COLO668 (cell line): ENCODE measurements around the gene NCBP3.
A peak's percentile ranks its signal among the peaks of the same experiment; 100 is the strongest.
"Not testable (repeated sequence)": the region's sequence is repeated elsewhere in the genome, so short reads cannot be mapped to it uniquely, and the experiment has no call there.

Experiments used
- DNase-seq: peaks from one replicate; lab custom pipeline; 2025; ENCODE audit not compliant: unreplicated experiment; lab: John Stamatoyannopoulos, UW

Gene NCBP3

GRCh38 chr17:3882276-3882675 lies 36.2 kb upstream of the NCBP3 start:
- no peak for DNase-seq

GRCh38 chr17:3880983-3881382 lies 34.9 kb upstream of the NCBP3 start:
- DNase-seq = no peak

- no peak for DNase-seq
These were observed 33.8 kb upstream of the NCBP3 start for GRCh38 chr17:3879591-3880417.

GRCh38 chr17:3879186-3879585 lies 33.1 kb upstream of the NCBP3 start:
- DNase-seq = peak; percentile 3

- DNase-seq = no peak
These were observed 31.2 kb upstream of the NCBP3 start for GRCh38 chr17:3877220-3877619.

GRCh38 chr17:3875317-3875716 lies 29.3 kb upstream of the NCBP3 start:
- DNase-seq = no peak

- DNase-seq = no peak
These were observed 27.8 kb upstream of the NCBP3 start for GRCh38 chr17:3873862-3874261.

GRCh38 chr17:3870871-3871306 lies 24.8 kb upstream of the NCBP3 start:
- DNase-seq = no peak

GRCh38 chr17:3867606-3868005 lies 21.6 kb upstream of the NCBP3 start:
- no peak for DNase-seq

- DNase-seq = no peak
These were observed 21.1 kb upstream of the NCBP3 start for GRCh38 chr17:3867106-3867505.

GRCh38 chr17:3866276-3866675 lies 20.2 kb upstream of the NCBP3 start:
- no peak for DNase-seq

GRCh38 chr17:3865176-3865575 lies 19.1 kb upstream of the NCBP3 start:
- DNase-seq = no peak

GRCh38 chr17:3864534-3864933 lies 18.5 kb upstream of the NCBP3 start:
- no peak for DNase-seq

- DNase-seq = no peak
These were observed 16.0 kb upstream of the NCBP3 start for GRCh38 chr17:3861761-3862681.

GRCh38 chr17:3860939-3861700 lies 15.1 kb upstream of the NCBP3 start:
- DNase-seq = no peak

GRCh38 chr17:3859940-3860339 lies 13.9 kb upstream of the NCBP3 start:
- no peak for DNase-seq

GRCh38 chr17:3857261-3858105 lies 11.4 kb upstream of the NCBP3 start:
- no peak for DNase-seq

- DNase-seq = not testable (repeated sequence)
These were observed 8.2 kb upstream of the NCBP3 start for GRCh38 chr17:3854204-3854603.

GRCh38 chr17:3852561-3852960 lies 6.5 kb upstream of the NCBP3 start:
- DNase-seq = no peak

GRCh38 chr17:3851461-3852100 lies 5.5 kb upstream of the NCBP3 start:
- DNase-seq = no peak
